SK-N-SH (cell line): ENCODE measurements around the gene PET100. TPM values are rescaled to one million over a fixed set of nuclear protein-coding genes. Genes with fewer than 3 reads are reported as not detected.

Source experiments
- CTCF ChIA-PET: fragments of 300-600, 350-600 bp; formaldehyde crosslinking; extraction: SDS; loops from one replicate; lab custom pipeline; 2021; lab: Yijun Ruan, JAX
- POLR2A ChIA-PET: fragments of 350-600 bp; sonication (Branson Sonifier 250); formaldehyde crosslinking; extraction: SDS; loops from one replicate; lab custom pipeline; 2020; ENCODE audit warnings: antibody characterized with exemption, inconsistent platforms; lab: Yijun Ruan, JAX
- DNase-seq: peaks from one replicate; pipeline ENCODE4 v3.0.0; 2012
- H2AFZ ChIP-seq: fragments of 200-600 bp; sonication (generic); 2 replicates; pipeline ENCODE4 v1.8.1; 2016; ENCODE audit warnings: antibody characterized with exemption, mild to moderate bottlenecking, low read depth
- H3F3A ChIP-seq: fragments of 200-600 bp; sonication (generic); replicated peaks from 2 replicates; pipeline ENCODE3; 2016; ENCODE audit warnings: antibody characterized with exemption, mild to moderate bottlenecking; ENCODE audit not compliant: insufficient read depth
- H3K27ac ChIP-seq, 2 experiments: fragments of 200-500 bp in 1 of 2; fragments of 200-600 bp in 1 of 2; sonication (Bioruptor generic) in 1 of 2; sonication (generic), shearing (Covaris generic) in 1 of 2; 2 replicates each; pipeline versions ENCODE4 v1.5.1 to v1.6.1; 2014 to 2016; ENCODE audit warnings: low read depth in 2 of 2, inconsistent platforms in 1 of 2, low read length in 1 of 2, mild to moderate bottlenecking in 1 of 2, mixed read lengths in 1 of 2
- H3K27me3 ChIP-seq: fragments of 200-600 bp; sonication (generic), shearing (Covaris generic); 2 replicates; pipeline ENCODE4 v1.6.1; 2016; ENCODE audit warnings: mixed run types; ENCODE audit not compliant: insufficient read depth
- H3K36me3 ChIP-seq, 2 experiments: fragments of 200-500 bp in 1 of 2; fragments of 200-600 bp in 1 of 2; sonication (Bioruptor generic) in 1 of 2; sonication (generic) in 1 of 2; replicated peaks in 1 of 2; 2 replicates each; pipeline versions ENCODE3 to v1.5.1; 2014 to 2016; ENCODE audit warnings: low read length in 1 of 2, mild to moderate bottlenecking in 1 of 2; ENCODE audit not compliant: insufficient read depth in 2 of 2, control insufficient read depth in 1 of 2
- H3K4me1 ChIP-seq, 2 experiments: fragments of 200-500 bp in 1 of 2; fragments of 200-600 bp in 1 of 2; sonication (Bioruptor generic) in 1 of 2; sonication (generic), shearing (Covaris generic) in 1 of 2; 2 replicates each; pipeline versions ENCODE4 v1.5.1 to v1.6.1; 2014 to 2016; ENCODE audit warnings: low read depth in 1 of 2, low read length in 1 of 2, mixed run types in 1 of 2; ENCODE audit not compliant: insufficient read depth in 2 of 2, control insufficient read depth in 1 of 2
- H3K4me2 ChIP-seq: fragments of 200-600 bp; sonication (generic), shearing (Covaris generic); 2 replicates; pipeline ENCODE4 v1.6.1; 2017; ENCODE audit warnings: mixed run types
- H3K4me3 ChIP-seq, 2 experiments: fragments of 200-500 bp in 1 of 2; fragments of 200-600 bp in 1 of 2; sonication (Bioruptor generic) in 1 of 2; sonication (generic), shearing (Covaris generic) in 1 of 2; 2 replicates each; pipeline versions ENCODE4 v1.5.1 to v1.8.1; 2014 to 2016; ENCODE audit warnings: low read depth in 2 of 2, inconsistent platforms in 1 of 2, low read length in 1 of 2, mild to moderate bottlenecking in 1 of 2, mixed read lengths in 1 of 2, moderate library complexity in 1 of 2
- H3K79me2 ChIP-seq: fragments of 200-600 bp; sonication (generic); 2 replicates; pipeline ENCODE4 v1.8.1; 2017; ENCODE audit warnings: mild to moderate bottlenecking; ENCODE audit not compliant: insufficient read depth
- H3K9ac ChIP-seq: fragments of 200-600 bp; sonication (generic); 2 replicates; pipeline ENCODE4 v1.6.1; 2017; ENCODE audit warnings: mixed run types
- H3K9me2 ChIP-seq: fragments of 200-600 bp; sonication (generic); 2 replicates; pipeline ENCODE4 v1.6.1; 2017; ENCODE audit warnings: mixed run types
- H3K9me3 ChIP-seq: fragments of 200-600 bp; sonication (generic); 2 replicates; pipeline ENCODE4 v1.6.1; 2017; ENCODE audit warnings: mixed run types, mild to moderate bottlenecking, moderate library complexity
- H4K20me1 ChIP-seq: fragments of 200-600 bp; sonication (generic); 2 replicates; pipeline ENCODE4 v1.6.1; 2017; ENCODE audit warnings: mild to moderate bottlenecking, mixed run types; ENCODE audit not compliant: insufficient read depth
- CHD2 ChIP-seq: fragments of 150-350 bp; IDR thresholded peaks from 2 replicates; pipeline ENCODE4 v1.6.1; 2018; ENCODE audit warnings: low read length; ENCODE audit not compliant: partially characterized antibody
- EP300 ChIP-seq, 2 experiments: IDR thresholded peaks; 2 replicates each; pipeline versions ENCODE4 v1.4.0 to v1.6.1; 2012; ENCODE audit warnings: borderline replicate concordance in 1 of 2, low read depth in 1 of 2, low read length in 1 of 2
- EZH2phosphoT487 ChIP-seq: fragments of 200-600 bp; sonication (generic); IDR thresholded peaks from 2 replicates; pipeline ENCODE4 v1.6.1; 2017; ENCODE audit warnings: low read depth, mixed run types, mild to moderate bottlenecking, antibody characterized with exemption, moderate library complexity, borderline replicate concordance
- FOXM1 ChIP-seq: IDR thresholded peaks from 2 replicates; pipeline ENCODE4 v1.4.0; 2012; ENCODE audit warnings: low read depth, mild to moderate bottlenecking
- GABPA ChIP-seq: IDR thresholded peaks from 2 replicates; pipeline ENCODE4 v1.4.0; 2012; ENCODE audit warnings: low read depth, mild to moderate bottlenecking
- GATA2 ChIP-seq: sonication (generic); formaldehyde crosslinking; IDR thresholded peaks from 2 replicates; pipeline ENCODE4 v1.5.0; 2020; ENCODE audit warnings: mild to moderate bottlenecking, missing genetic modification reagents
- MEF2A ChIP-seq: IDR thresholded peaks from 2 replicates; pipeline ENCODE4 v1.4.0; 2012; ENCODE audit warnings: low read depth, borderline replicate concordance
- MXI1 ChIP-seq: IDR thresholded peaks from 2 replicates; pipeline ENCODE4 v1.6.1; 2012; ENCODE audit warnings: mild to moderate bottlenecking, low read depth, low read length, improper control_type of control experiment
- PBX3 ChIP-seq: IDR thresholded peaks from 2 replicates; pipeline ENCODE4; 2012
- RAD21 ChIP-seq: IDR thresholded peaks from 2 replicates; pipeline ENCODE4 v1.6.1; 2012; ENCODE audit warnings: mild to moderate bottlenecking, low read length
- SIN3A ChIP-seq: IDR thresholded peaks from 2 replicates; pipeline ENCODE4 v1.6.1; 2012; ENCODE audit warnings: low read depth, mild to moderate bottlenecking, low read length, moderate library complexity, borderline replicate concordance
- TAF1 ChIP-seq: IDR thresholded peaks from 2 replicates; pipeline ENCODE4 v1.6.1; 2012; ENCODE audit warnings: low read depth, mild to moderate bottlenecking, low read length, moderate library complexity, borderline replicate concordance
- TCF12 ChIP-seq: IDR thresholded peaks from 2 replicates; pipeline ENCODE4 v1.4.0; 2012
- USF1 ChIP-seq: IDR thresholded peaks from 2 replicates; pipeline ENCODE4 v1.4.0; 2012; ENCODE audit warnings: low read depth, borderline replicate concordance
- YY1 ChIP-seq: IDR thresholded peaks from 2 replicates; pipeline ENCODE4 v1.4.0; 2012; ENCODE audit warnings: low read depth, mild to moderate bottlenecking
- WGBS: methylation state at CpG from one replicate; pipeline ENCODE4 v1.1.6; 2017; ENCODE audit warnings: low lambda C conversion rate; 5-methylcytosine and 5-hydroxymethylcytosine counted together
- polyA plus RNA-seq, 3 experiments: library from polyadenylated mRNA; depleted of rRNA; stranded (reverse); fragments of >200 nt; gene quantifications; 2 replicates each; pipeline ENCODE4 v1.2.3, GENCODE V29; 2012
- TF ChIP-seq, protein P1 (sequence below): IDR thresholded peaks from 2 replicates; pipeline ENCODE4 v1.4.0; 2012; ENCODE audit warnings: low read depth
- TF ChIP-seq, protein P2 (sequence below): fragments of 150-350 bp; IDR thresholded peaks from 2 replicates; pipeline ENCODE4 v1.6.1; 2017; ENCODE audit warnings: antibody characterized with exemption, low read length, low read depth, borderline replicate concordance

The PET100 gene
- polyA plus RNA-seq, 1 of the 3 experiments (the other 2 are of a cell fraction) = 48.1 TPM

GRCh38 chr19:7637374-7638256 lies 8.0 kb downstream of the PET100 start (continued):
- TF ChIP-seq YY1 = no peak
- TF ChIP-seq TAF1 = no peak
- no peak for TF ChIP-seq TCF12
- no peak for TF ChIP-seq SIN3A
- no peak for TF ChIP-seq RAD21
- TF ChIP-seq MEF2A = no peak
- TF ChIP-seq USF1 = no peak
- TF ChIP-seq GATA2 (CRISPR knock-in tag) = no peak

DNA sequence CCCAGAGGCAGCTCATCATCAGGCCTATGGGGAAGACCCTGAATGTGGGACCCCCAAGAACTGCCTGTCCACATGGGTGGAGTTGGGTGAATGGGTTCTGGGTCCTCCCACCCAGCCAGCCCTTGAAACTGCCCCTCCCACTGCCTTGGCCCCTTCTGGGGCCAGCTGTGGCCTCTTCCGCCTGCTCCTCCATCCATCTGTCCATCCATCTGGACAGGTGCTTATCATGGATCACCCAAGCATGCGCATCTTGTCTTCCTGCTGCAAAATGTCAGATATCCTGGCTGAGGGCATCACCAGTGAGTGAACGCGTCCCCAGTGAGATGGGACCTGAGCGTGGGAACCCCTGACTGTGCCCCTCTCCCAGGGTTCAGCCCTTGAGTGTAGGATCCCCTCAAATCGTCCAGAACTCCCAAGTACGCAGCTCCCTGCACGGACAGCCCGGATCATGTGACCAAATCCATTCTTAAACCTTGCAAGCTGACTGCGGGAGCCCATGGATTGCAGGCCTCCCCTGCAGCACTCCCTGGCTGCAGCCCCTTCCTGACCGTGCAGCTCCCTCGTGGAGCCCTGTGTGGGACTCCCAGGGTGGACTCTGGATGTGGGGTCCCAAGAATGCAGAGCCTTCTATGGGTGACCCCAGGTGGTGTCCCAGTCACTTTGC lies 9.3 kb downstream of the PET100 start:
- Histone ChIP-seq H3K4me1 (peaks cover 0 to 4% of the 10 kb centered on the region in 2 experiments; a peak in 1 of 4 replicates), H2AFZ (no peak overlapping the region), H3K9me3 (no peaks in the 10 kb centered on the region), H3F3A (peaks cover 4% of the 10 kb centered on the region), H3K4me3 (no peak overlapping the region), H3K9ac (no peak overlapping the region), H3K4me2 (no peak overlapping the region), H4K20me1 (no peaks in the 10 kb centered on the region), H3K27me3 (peaks cover 37% of the 10 kb centered on the region), H3K9me2 (no peaks in the 10 kb centered on the region), H3K27ac (no peak overlapping the region), H3K36me3 (no peaks in the 10 kb centered on the region), H3K79me2 (no peaks in the 10 kb centered on the region)
- DNase-seq = no peak
- no peak for TF ChIP-seq TAF1
- TF ChIP-seq EP300 (IDR thresholded peaks at IDR 0.05; ENCODE audit: borderline replicate concordance in 1 of 2, low read depth in 1 of 2, low read length in 1 of 2) = no peak
- TF ChIP-seq GABPA = no peak
- TF ChIP-seq USF1 = no peak
- TF ChIP-seq FOXM1 = no peak
- TF ChIP-seq MEF2A = no peak
- TF ChIP-seq MXI1 = no peak
- TF ChIP-seq, protein P1, sequence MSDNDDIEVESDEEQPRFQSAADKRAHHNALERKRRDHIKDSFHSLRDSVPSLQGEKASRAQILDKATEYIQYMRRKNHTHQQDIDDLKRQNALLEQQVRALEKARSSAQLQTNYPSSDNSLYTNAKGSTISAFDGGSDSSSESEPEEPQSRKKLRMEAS = no peak
- TF ChIP-seq PBX3 = no peak
- TF ChIP-seq CHD2 = no peak
- TF ChIP-seq, protein P2, sequence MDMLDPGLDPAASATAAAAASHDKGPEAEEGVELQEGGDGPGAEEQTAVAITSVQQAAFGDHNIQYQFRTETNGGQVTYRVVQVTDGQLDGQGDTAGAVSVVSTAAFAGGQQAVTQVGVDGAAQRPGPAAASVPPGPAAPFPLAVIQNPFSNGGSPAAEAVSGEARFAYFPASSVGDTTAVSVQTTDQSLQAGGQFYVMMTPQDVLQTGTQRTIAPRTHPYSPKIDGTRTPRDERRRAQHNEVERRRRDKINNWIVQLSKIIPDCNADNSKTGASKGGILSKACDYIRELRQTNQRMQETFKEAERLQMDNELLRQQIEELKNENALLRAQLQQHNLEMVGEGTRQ = no peak
- TF ChIP-seq EZH2phosphoT487 = no peak
- WGBS = 12% methylated on average over 11 of the region's 12 CpGs
- ChIA-PET CTCF (interaction anchor here (1.1 to 2.7 kb wide), 4 partner anchors 13 to 160 kb away, joined by 3 to 14 read pairs (median 4); partner anchors contain the start of gene TRAPPC5), POLR2A (no interaction called here)
